Esophagus muscularis mucosa (tissue), 4 donors: ENCODE results near the gene PCDHB14. TPM values are rescaled to one million over a fixed set of nuclear protein-coding genes. Genes with fewer than 3 reads are reported as not detected.
"Not testable (repeated sequence)": the region's sequence is repeated elsewhere in the genome, so short reads cannot be mapped to it uniquely, and the experiment has no call there.

Source experiments
- DNase-seq: peaks from one replicate; pipeline ENCODE4 v3.0.0-alpha.2; 2017; ENCODE audit errors: extremely low spot score
- H3K27ac ChIP-seq, 4 donors: fragments of 200-600 bp; sonication (generic); replicated peaks in 1 of 4; 1 replicate in 3 of 4; 2 replicates in 1 of 4; pipeline ENCODE4 v1.5.1; 2016 to 2019; ENCODE audit warnings: mild to moderate bottlenecking in 1 of 4
- H3K27me3 ChIP-seq, 4 donors: fragments of 200-600 bp; sonication (generic); one replicate each; pipeline versions ENCODE4 v1.5.1 to v1.6.0; 2016 to 2019
- H3K36me3 ChIP-seq, 4 donors: fragments of 200-600 bp; sonication (generic); one replicate each; pipeline ENCODE4 v1.5.1; 2016 to 2019
- H3K4me1 ChIP-seq, 4 donors: fragments of 200-600 bp; sonication (generic); one replicate each; pipeline ENCODE4 v1.5.1; 2016 to 2019
- H3K4me3 ChIP-seq, 4 donors: fragments of 200-600 bp; sonication (generic); 1 replicate in 2 of 4; 2 replicates in 2 of 4; pipeline ENCODE4 v1.5.1; 2016 to 2019; ENCODE audit warnings: mild to moderate bottlenecking in 4 of 4, moderate library complexity in 1 of 4
- H3K9me3 ChIP-seq, 4 donors: fragments of 200-600 bp; sonication (generic); 1 replicate in 3 of 4; 2 replicates in 1 of 4; pipeline ENCODE4 v1.5.1; 2016 to 2019
- CTCF ChIP-seq, 3 experiments: fragments of 200-600 bp in 2 of 3; fragments of 450-650 bp in 1 of 3; sonication (generic) in 2 of 3; IDR thresholded peaks; one replicate each; pipeline ENCODE4 v1.5.1; 2017 to 2019; ENCODE audit warnings: antibody characterized with exemption in 3 of 3, mild to moderate bottlenecking in 2 of 3, moderate library complexity in 1 of 3
- EP300 ChIP-seq: sonication (generic); formaldehyde crosslinking; IDR thresholded peaks from one replicate; pipeline ENCODE4 v1.6.1; 2017; ENCODE audit warnings: antibody characterized with exemption
- POLR2A ChIP-seq: fragments of 450-650 bp; IDR thresholded peaks from one replicate; pipeline ENCODE4 v1.6.1; 2017; ENCODE audit warnings: antibody characterized with exemption, moderate library complexity, mild to moderate bottlenecking, low read depth
- POLR2AphosphoS5 ChIP-seq, 2 donors: sonication (generic); formaldehyde crosslinking; IDR thresholded peaks; one replicate each; pipeline ENCODE4 v1.6.1; 2017; ENCODE audit warnings: antibody characterized with exemption in 2 of 2
- WGBS: methylation state at CpG from one replicate; pipeline ENCODE4 v1.1.5; 2018; 5-methylcytosine and 5-hydroxymethylcytosine counted together
- intact Hi-C: fragments of 100-400 bp; cut with DNase I; formaldehyde crosslinking; loops from one replicate; pipeline ENCODE4 v1.15.1; 2023
- total RNA-seq, 4 donors: library from RNA; depleted of rRNA; stranded (reverse); fragments of >200 nt; gene quantifications; one replicate each; pipeline versions ENCODE4 v1.1.0 to v1.2.1, GENCODE V29; 2016

Gene PCDHB14
- total RNA-seq, 4 donors from 2014 or later = 6.8 to 9.9 (median 8.3) TPM

GRCh38 chr5:141180313-141180712 lies 42.8 kb upstream of the PCDHB14 start:
- Histone ChIP-seq H3K27me3 (peaks cover 0 to 79% (median 2%) of the 10 kb centered on the region in 4 donors), H3K4me1 (no peaks in the 10 kb centered on the region), H3K27ac (no peak overlapping the region), H3K9me3 (peaks cover 0 to 82% (median 52%) of the 10 kb centered on the region in 4 donors), H3K4me3 (no peak overlapping the region), H3K36me3 (no peaks in the 10 kb centered on the region)
- WGBS = 63% methylated on average over 1 of the region's 1 CpG
- TF ChIP-seq POLR2A (no peak), EP300 (no peak), POLR2AphosphoS5 (IDR thresholded peaks at IDR 0.05) (no peak), CTCF (IDR thresholded peaks at IDR 0.05) (no peak)
- intact Hi-C loops = no loop called here
- DNase-seq = no peak

GRCh38 chr5:141182248-141182647 lies 40.9 kb upstream of the PCDHB14 start, which contains the start of gene PCDHB16:
Gene PCDHB16 (plus strand): TSS chr5:141182387. CDS start chr5:141182560, 173 bp downstream.
- intact Hi-C loops = no loop called here

GRCh38 chr5:141184117-141184855 lies 38.9 kb upstream of the PCDHB14 start:
- DNase-seq, H3K4me1 ChIP-seq, H3K4me3 ChIP-seq, intact Hi-C loops, H3K27ac ChIP-seq, H3K36me3 ChIP-seq: not testable (repeated sequence)
- Histone ChIP-seq H3K27me3 (peaks cover 0 to 75% (median 2%) of the 10 kb centered on the region in 4 donors), H3K9me3 (peaks cover 0 to 79% (median 49%) of the 10 kb centered on the region in 4 donors)
- 30% methylated on average over 7 of the region's 69 CpGs for WGBS

More at GRCh38 chr5:141182248-141182647, 40.9 kb upstream of the PCDHB14 start, which contains the start of gene PCDHB16:
- no peak for TF ChIP-seq POLR2A
- TF ChIP-seq POLR2AphosphoS5 (IDR thresholded peaks at IDR 0.05) = peak in 1 of 2 donors; percentile 8
- peak; percentile 36 to 42 (median 37) for TF ChIP-seq CTCF (IDR thresholded peaks at IDR 0.05)
- H3K4me3 ChIP-seq = peak within 1 kb of the TSS; percentile 40 to 52 (median 43)
- peaks cover 0 to 80% (median 48%) of the 10 kb centered on the region in 4 donors for H3K9me3 ChIP-seq
- DNase-seq = no peak
- H3K27ac ChIP-seq = peak within 1 kb of the TSS; percentile 24 to 48 (median 30)
- H3K27me3 ChIP-seq = peaks cover 0 to 76% (median 2%) of the 10 kb centered on the region in 4 donors
- 8% methylated on average over 13 of the region's 13 CpGs for WGBS
- peaks cover 0 to 3% (median 0%) of the 10 kb centered on the region in 4 donors for H3K36me3 ChIP-seq
- H3K4me1 ChIP-seq = no peaks in the 10 kb centered on the region

GRCh38 chr5:141186897-141187512 lies 36.1 kb upstream of the PCDHB14 start, which contains the start of gene PCDHB9:
Gene PCDHB9 (plus strand): TSS chr5:141187161. CDS start chr5:141187319, 158 bp downstream.
- Histone ChIP-seq H3K4me1 (no peaks in the 10 kb centered on the region), H3K27me3 (peaks cover 0 to 61% (median 0%) of the 10 kb centered on the region in 4 donors), H3K4me3 (peak within 1 kb of the TSS in 1 of 4 donors; percentile 40), H3K9me3 (peaks cover 0 to 88% (median 65%) of the 10 kb centered on the region in 4 donors), H3K36me3 (peaks cover 0 to 3% (median 0%) of the 10 kb centered on the region in 4 donors), H3K27ac (no peak within 1 kb of the TSS)
- no peak for DNase-seq
- intact Hi-C loops = no loop called here
- WGBS = 17% methylated on average over 9 of the region's 9 CpGs
- TF ChIP-seq CTCF (IDR thresholded peaks at IDR 0.05) (peak in 2 of 3 experiments; percentile 5 to 35), EP300 (no peak)

GRCh38 chr5:141188682-141189081 lies 34.5 kb upstream of the PCDHB14 start:
- H3K4me1 ChIP-seq, H3K36me3 ChIP-seq, DNase-seq, H3K4me3 ChIP-seq, H3K27ac ChIP-seq, intact Hi-C loops: not testable (repeated sequence)
- Histone ChIP-seq H3K9me3 (peaks cover 0 to 86% (median 63%) of the 10 kb centered on the region in 4 donors), H3K27me3 (peaks cover 0 to 44% (median 0%) of the 10 kb centered on the region in 4 donors)
- 23% methylated on average over 21 of the region's 37 CpGs for WGBS

GRCh38 chr5:141189131-141189530 lies 34.0 kb upstream of the PCDHB14 start:
- H3K9me3 ChIP-seq = peaks cover 0 to 84% (median 62%) of the 10 kb centered on the region in 4 donors
- H3K4me3 ChIP-seq, H3K36me3 ChIP-seq, H3K27ac ChIP-seq, H3K4me1 ChIP-seq, DNase-seq, intact Hi-C loops: not testable (repeated sequence)
- peaks cover 0 to 41% (median 0%) of the 10 kb centered on the region in 4 donors for H3K27me3 ChIP-seq
- no CpG with 5 or more reads among the region's 35 CpGs for WGBS
